GM12891 (cell line): ENCODE measurements around the gene TESK2.

ENCODE experiments used
- POLR2A ChIP-seq: IDR thresholded peaks from 2 replicates; pipeline ENCODE4 v1.6.1; 2011; ENCODE audit warnings: low read depth, low read length, control low read depth
- POLR2AphosphoS5 ChIP-seq: IDR thresholded peaks from 2 replicates; pipeline ENCODE4 v1.6.1; 2011; ENCODE audit warnings: low read depth, low read length, control low read depth

DNA sequence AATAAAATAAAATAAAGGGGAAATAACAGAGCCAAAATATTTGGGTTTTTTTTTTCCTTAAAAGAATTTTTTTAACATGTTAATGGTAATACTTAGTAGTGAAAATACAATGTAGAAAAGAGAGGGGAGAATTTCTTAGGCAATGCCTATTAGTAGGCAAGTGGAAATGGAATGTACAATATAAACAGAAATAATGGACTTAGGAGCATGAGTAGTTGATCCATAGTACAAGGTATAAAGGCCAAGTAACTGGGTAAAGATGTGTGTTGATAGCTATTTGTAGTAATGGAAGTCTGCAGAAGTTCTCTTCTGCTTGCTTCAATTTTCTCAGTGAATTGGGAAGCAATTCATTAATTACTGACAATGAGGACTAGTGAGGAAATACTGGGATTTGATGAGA is 34.4 kb downstream of the TESK2 start:
- no peak for TF ChIP-seq POLR2AphosphoS5
- TF ChIP-seq POLR2A, result no peak
